Measurements from ENCODE around the gene ZNF407. TPM values are rescaled to one million over a fixed set of nuclear protein-coding genes. Genes with fewer than 3 reads are reported as not detected.

The ZNF407 gene
- total RNA-seq, 5 donors from 2014 or later (not counting 1 experiment from before 2014, with no cell fraction given) = 22.9 to 37.4 (median 24.4) TPM

- DNase-seq = peak in 8 of 35 experiments; percentile 4 to 57 (median 8)
- ChIA-PET CTCF (interaction anchor here (0.6 kb wide), 2 partner anchors 21 to 860 kb away, joined by 3 read pairs; no protein-coding TSS in a partner anchor), POLR2A (no interaction called here)
- Histone ChIP-seq H3K27me3 (replicated peaks in 1 of 2; ENCODE audit: control insufficient read depth in 2 of 2, extremely low read depth in 1 of 2, insufficient read depth in 2 of 2, low read length in 1 of 2) (no peaks in the 10 kb centered on the region), H3K36me3 (ENCODE audit: control insufficient read depth in 2 of 2, extremely low read depth in 1 of 2, insufficient read depth in 1 of 2, low read length in 1 of 2) (no peaks in the 10 kb centered on the region), H3K4me3 (ENCODE audit: control insufficient read depth in 1 of 2, extremely low read depth in 1 of 2, low read length in 1 of 2) (no peak overlapping the region), H3K4me1 (ENCODE audit: control insufficient read depth in 1 of 2, extremely low read depth in 1 of 2, insufficient read depth in 2 of 2, low read length in 2 of 2) (peaks cover 6 to 12% of the 10 kb centered on the region in 2 experiments), H3K27ac (ENCODE audit: low read length) (peak overlapping the region; percentile 8), H3K9me3 (no peaks in the 10 kb centered on the region)
- Mint-ChIP-seq H3K9me3 (no peaks in the 10 kb centered on the region), H3K4me1 (peaks cover 18 to 26% (median 24%) of the 10 kb centered on the region in 3 donors), H3K27ac (peak overlapping the region; percentile 87 to 88), H3K27me3 (no peaks in the 10 kb centered on the region), H3K4me3 (peak overlapping the region; percentile 54 to 63 (median 62)), H3K36me3 (peaks cover 13% of the 10 kb centered on the region)
- peak; percentile 59 to 96 (median 71) for ATAC-seq (replicated peaks in 1 of 4)
- WGBS (ENCODE audit: insufficient coverage) = 46% methylated on average over 3 of the region's 9 CpGs
Observed at GRCh38 chr18:74942319-74942910, 344.7 kb downstream of the ZNF407 start.

GRCh38 chr18:74944676-74945075 is 347.0 kb downstream of the ZNF407 start:
- no peaks in the 10 kb centered on the region for H3K27me3 ChIP-seq (replicated peaks in 1 of 2; ENCODE audit: control insufficient read depth in 2 of 2, extremely low read depth in 1 of 2, insufficient read depth in 2 of 2, low read length in 1 of 2)
- 100% methylated on average over 1 of the region's 5 CpGs for WGBS (ENCODE audit: insufficient coverage)
- no peaks in the 10 kb centered on the region for H3K36me3 ChIP-seq (ENCODE audit: control insufficient read depth in 2 of 2, extremely low read depth in 1 of 2, insufficient read depth in 1 of 2, low read length in 1 of 2)
- ATAC-seq (replicated peaks in 1 of 4) (no peak), DNase-seq (no peak)
- CTCF ChIA-PET = interaction anchor here in 1 of 2 donors (0.6 kb wide), 1 partner anchor 266 kb away, joined by 8 read pairs; the partner anchor contains the start of gene TSHZ1
- H3K4me3 ChIP-seq (ENCODE audit: control insufficient read depth in 1 of 2, extremely low read depth in 1 of 2, low read length in 1 of 2) = no peak overlapping the region
- H3K27ac ChIP-seq (ENCODE audit: low read length) = no peak overlapping the region
- Mint-ChIP-seq H3K9me3 (no peaks in the 10 kb centered on the region), H3K4me3 (no peak overlapping the region), H3K27me3 (no peaks in the 10 kb centered on the region), H3K36me3 (peaks cover 7% of the 10 kb centered on the region), H3K27ac (no peak overlapping the region), H3K4me1 (peaks cover 25 to 38% (median 32%) of the 10 kb centered on the region in 3 donors)
- no peaks in the 10 kb centered on the region for H3K9me3 ChIP-seq
- POLR2A ChIA-PET = no interaction called here
- H3K4me1 ChIP-seq (ENCODE audit: control insufficient read depth in 1 of 2, extremely low read depth in 1 of 2, insufficient read depth in 2 of 2, low read length in 2 of 2) = peaks cover 8 to 12% of the 10 kb centered on the region in 2 experiments

- DNase-seq = no peak
Observed at GRCh38 chr18:74945774-74946545, 348.3 kb downstream of the ZNF407 start.

GRCh38 chr18:74946646-74947375 is 349.1 kb downstream of the ZNF407 start:
- Mint-ChIP-seq H3K27me3 (no peaks in the 10 kb centered on the region), H3K36me3 (peaks cover 3% of the 10 kb centered on the region), H3K4me1 (peaks cover 35 to 47% (median 40%) of the 10 kb centered on the region in 3 donors), H3K27ac (no peak overlapping the region), H3K9me3 (no peaks in the 10 kb centered on the region), H3K4me3 (no peak overlapping the region)
- DNase-seq (no peak), ATAC-seq (replicated peaks in 1 of 4) (no peak)
- Histone ChIP-seq H3K9me3 (no peaks in the 10 kb centered on the region), H3K4me3 (ENCODE audit: control insufficient read depth in 1 of 2, extremely low read depth in 1 of 2, low read length in 1 of 2) (no peak overlapping the region), H3K36me3 (ENCODE audit: control insufficient read depth in 2 of 2, extremely low read depth in 1 of 2, insufficient read depth in 1 of 2, low read length in 1 of 2) (no peaks in the 10 kb centered on the region), H3K27ac (ENCODE audit: low read length) (no peak overlapping the region), H3K4me1 (ENCODE audit: control insufficient read depth in 1 of 2, extremely low read depth in 1 of 2, insufficient read depth in 2 of 2, low read length in 2 of 2) (peaks cover 16 to 28% of the 10 kb centered on the region in 2 experiments), H3K27me3 (replicated peaks in 1 of 2; ENCODE audit: control insufficient read depth in 2 of 2, extremely low read depth in 1 of 2, insufficient read depth in 2 of 2, low read length in 1 of 2) (no peaks in the 10 kb centered on the region)
- CTCF ChIA-PET = no interaction called here
- 80% methylated on average over 1 of the region's 3 CpGs for whole genome bisulfite sequencing (ENCODE audit: insufficient coverage)
- POLR2A ChIA-PET = no interaction called here

More at GRCh38 chr18:74945774-74946545, 348.3 kb downstream of the ZNF407 start:
- Mint-ChIP-seq H3K4me3 (no peak overlapping the region), H3K9me3 (no peaks in the 10 kb centered on the region), H3K27me3 (no peaks in the 10 kb centered on the region), H3K4me1 (peaks cover 38 to 47% (median 41%) of the 10 kb centered on the region in 3 donors), H3K27ac (no peak overlapping the region), H3K36me3 (peaks cover 3% of the 10 kb centered on the region)
- Histone ChIP-seq H3K9me3 (no peaks in the 10 kb centered on the region), H3K4me1 (ENCODE audit: control insufficient read depth in 1 of 2, extremely low read depth in 1 of 2, insufficient read depth in 2 of 2, low read length in 2 of 2) (peaks cover 12 to 21% of the 10 kb centered on the region in 2 experiments), H3K36me3 (ENCODE audit: control insufficient read depth in 2 of 2, extremely low read depth in 1 of 2, insufficient read depth in 1 of 2, low read length in 1 of 2) (no peaks in the 10 kb centered on the region), H3K4me3 (ENCODE audit: control insufficient read depth in 1 of 2, extremely low read depth in 1 of 2, low read length in 1 of 2) (no peak overlapping the region), H3K27ac (ENCODE audit: low read length) (no peak overlapping the region), H3K27me3 (replicated peaks in 1 of 2; ENCODE audit: control insufficient read depth in 2 of 2, extremely low read depth in 1 of 2, insufficient read depth in 2 of 2, low read length in 1 of 2) (no peaks in the 10 kb centered on the region)
- POLR2A ChIA-PET = no interaction called here
- CTCF ChIA-PET = no interaction called here
- ATAC-seq (replicated peaks in 1 of 4) = no peak
- WGBS (ENCODE audit: insufficient coverage) = no CpG with 5 or more reads among the region's 7 CpGs

- no peak overlapping the region for H3K4me3 Mint-ChIP-seq
- Histone ChIP-seq H3K27ac (ENCODE audit: low read length) (no peak overlapping the region), H3K36me3 (ENCODE audit: control insufficient read depth in 2 of 2, extremely low read depth in 1 of 2, insufficient read depth in 1 of 2, low read length in 1 of 2) (no peaks in the 10 kb centered on the region), H3K4me3 (ENCODE audit: control insufficient read depth in 1 of 2, extremely low read depth in 1 of 2, low read length in 1 of 2) (no peak overlapping the region), H3K27me3 (replicated peaks in 1 of 2; ENCODE audit: control insufficient read depth in 2 of 2, extremely low read depth in 1 of 2, insufficient read depth in 2 of 2, low read length in 1 of 2) (no peaks in the 10 kb centered on the region), H3K9me3 (no peaks in the 10 kb centered on the region), H3K4me1 (ENCODE audit: control insufficient read depth in 1 of 2, extremely low read depth in 1 of 2, insufficient read depth in 2 of 2, low read length in 2 of 2) (peaks cover 16 to 28% of the 10 kb centered on the region in 2 experiments)
- POLR2A ChIA-PET = no interaction called here
- H3K27me3 Mint-ChIP-seq = no peaks in the 10 kb centered on the region
- no peaks in the 10 kb centered on the region for H3K9me3 Mint-ChIP-seq
- 94% methylated on average over 10 of the region's 10 CpGs for WGBS (ENCODE audit: insufficient coverage)
- no peak for DNase-seq
- peaks cover 29 to 43% (median 37%) of the 10 kb centered on the region in 3 donors for H3K4me1 Mint-ChIP-seq
- peaks cover 3% of the 10 kb centered on the region for H3K36me3 Mint-ChIP-seq
- no peak overlapping the region for H3K27ac Mint-ChIP-seq
- ATAC-seq (replicated peaks in 1 of 4) = no peak
- CTCF ChIA-PET = no interaction called here
Observed at GRCh38 chr18:74947417-74947816, 349.7 kb downstream of the ZNF407 start.

GRCh38 chr18:74947875-74948274 is 350.2 kb downstream of the ZNF407 start:
- Histone ChIP-seq H3K27ac (ENCODE audit: low read length) (no peak overlapping the region), H3K4me3 (ENCODE audit: control insufficient read depth in 1 of 2, extremely low read depth in 1 of 2, low read length in 1 of 2) (no peak overlapping the region), H3K36me3 (ENCODE audit: control insufficient read depth in 2 of 2, extremely low read depth in 1 of 2, insufficient read depth in 1 of 2, low read length in 1 of 2) (no peaks in the 10 kb centered on the region), H3K4me1 (ENCODE audit: control insufficient read depth in 1 of 2, extremely low read depth in 1 of 2, insufficient read depth in 2 of 2, low read length in 2 of 2) (peaks cover 12 to 27% of the 10 kb centered on the region in 2 experiments), H3K27me3 (replicated peaks in 1 of 2; ENCODE audit: control insufficient read depth in 2 of 2, extremely low read depth in 1 of 2, insufficient read depth in 2 of 2, low read length in 1 of 2) (no peaks in the 10 kb centered on the region), H3K9me3 (no peaks in the 10 kb centered on the region)
- Mint-ChIP-seq H3K27ac (no peak overlapping the region), H3K27me3 (no peaks in the 10 kb centered on the region), H3K36me3 (peaks cover 7% of the 10 kb centered on the region), H3K4me3 (no peak overlapping the region), H3K9me3 (no peaks in the 10 kb centered on the region), H3K4me1 (peaks cover 26 to 39% (median 33%) of the 10 kb centered on the region in 3 donors)
- ChIA-PET POLR2A (interaction anchor here in 1 of 2 donors (0.7 kb wide), 1 partner anchor 58 kb away, joined by 4 read pairs; no protein-coding TSS in a partner anchor), CTCF (interaction anchor here in 1 of 2 donors (0.6 kb wide), 1 partner anchor 850 kb away, joined by 3 read pairs; no protein-coding TSS in a partner anchor)
- no peak for ATAC-seq (replicated peaks in 1 of 4)
- no peak for DNase-seq
- no CpG with 5 or more reads among the region's 4 CpGs for WGBS (ENCODE audit: insufficient coverage)
